Body of pancreas (tissue), 4 donors: Measurements from ENCODE around the gene DMRTA1. TPM values are rescaled to one million over a fixed set of nuclear protein-coding genes. Genes with fewer than 3 reads are reported as not detected.

Experiments used
- ATAC-seq: fragments of 150-250 bp; one replicate; pipeline ENCODE4 v1.9.1; 2016
- DNase-seq, 4 donors: peaks; one replicate each; pipeline ENCODE4 v3.0.0-alpha.2; 2019
- H3K27ac ChIP-seq, 4 donors: fragments of 200-600 bp; sonication (generic); 1 replicate in 3 of 4; 2 replicates in 1 of 4; pipeline versions ENCODE4 v1.5.1 to v1.6.1; 2016 to 2019; ENCODE audit warnings: mild to moderate bottlenecking in 1 of 4, mixed read lengths in 1 of 4, moderate library complexity in 1 of 4
- H3K27me3 ChIP-seq, 2 donors: fragments of 200-600 bp; sonication (generic); one replicate each; pipeline ENCODE4 v1.6.0; 2016; ENCODE audit warnings: mild to moderate bottlenecking in 1 of 2
- H3K36me3 ChIP-seq, 2 donors: fragments of 200-600 bp; sonication (generic); replicated peaks in 1 of 2; 2 replicates each; pipeline ENCODE4 v1.5.1; 2016; ENCODE audit warnings: low read depth in 2 of 2; ENCODE audit not compliant: insufficient read depth in 1 of 2
- H3K4me1 ChIP-seq: fragments of 200-600 bp; sonication (generic); one replicate; pipeline ENCODE4 v1.6.0; 2016
- H3K4me3 ChIP-seq, 2 donors: fragments of 200-600 bp; sonication (generic); 1 replicate in 1 of 2; 2 replicates in 1 of 2; pipeline ENCODE4 v1.5.1; 2016 to 2019
- H3K9me3 ChIP-seq, 3 donors: fragments of 200-600 bp; sonication (generic); 1 replicate in 2 of 3; 2 replicates in 1 of 3; pipeline ENCODE4 v1.5.1; 2016
- CTCF ChIP-seq, 7 experiments: fragments of 450-650 bp in 4 of 7; fragments of 200-600 bp in 3 of 7; sonication (generic) in 3 of 7; IDR thresholded peaks; one replicate each; pipeline ENCODE4 v1.5.1; 2016 to 2019; ENCODE audit warnings: antibody characterized with exemption in 7 of 7
- POLR2A ChIP-seq, 3 donors: fragments of 450-650 bp; IDR thresholded peaks; one replicate each; pipeline ENCODE4 v1.6.1; 2016; ENCODE audit warnings: antibody characterized with exemption in 3 of 3, mild to moderate bottlenecking in 2 of 3
- WGBS, 2 donors: methylation state at CpG; one replicate each; pipeline ENCODE4 v1.1.5; 2017; 5-methylcytosine and 5-hydroxymethylcytosine counted together
- intact Hi-C: fragments of 100-400 bp; cut with DNase I; formaldehyde crosslinking; loops from one replicate; pipeline ENCODE4 v1.15.1; 2023
- total RNA-seq, 2 donors: library from RNA; depleted of rRNA; stranded (reverse); fragments of >200 nt; gene quantifications; one replicate each; pipeline ENCODE4 v1.1.0, GENCODE V29; 2016

Gene DMRTA1
- total RNA-seq, 2 donors from 2014 or later = 3.3 to 4.4 TPM

GRCh38 chr9:22454016-22454415, 7.4 kb downstream of the DMRTA1 start:
- H3K4me3 ChIP-seq = no peak overlapping the region
- H3K9me3 ChIP-seq = no peaks in the 10 kb centered on the region
- peaks cover 11% of the 10 kb centered on the region for H3K4me1 ChIP-seq
- no peaks in the 10 kb centered on the region for H3K27me3 ChIP-seq
- 0 to 33% methylated on average over 1 of the region's 1 CpG for WGBS, 2 donors
- intact Hi-C loops = loop anchor here (10.0 kb wide), 2 partner anchors 149 to 209 kb away; no protein-coding TSS in a partner anchor
- H3K36me3 ChIP-seq = peaks cover 0 to 2% of the 10 kb centered on the region in 2 donors
- DNase-seq (no peak), ATAC-seq (no peak)
- no peak overlapping the region for H3K27ac ChIP-seq
- TF ChIP-seq CTCF (IDR thresholded peaks at IDR 0.05) (no peak), POLR2A (IDR thresholded peaks at IDR 0.05) (no peak)

GRCh38 chr9:22455181-22455580, 8.6 kb downstream of the DMRTA1 start:
- Histone ChIP-seq H3K4me3 (no peak overlapping the region), H3K4me1 (peaks cover under 1% of the 10 kb centered on the region), H3K36me3 (peaks cover 0 to 2% of the 10 kb centered on the region in 2 donors), H3K27ac (no peak overlapping the region), H3K9me3 (no peaks in the 10 kb centered on the region), H3K27me3 (no peaks in the 10 kb centered on the region)
- WGBS, 2 donors = 42 to 51% methylated on average over 4 of the region's 4 CpGs
- DNase-seq (no peak), ATAC-seq (no peak)
- intact Hi-C loops = loop anchor here (10.0 kb wide), 2 partner anchors 150 to 210 kb away; no protein-coding TSS in a partner anchor
- no peak for TF ChIP-seq CTCF (IDR thresholded peaks at IDR 0.05)
- TF ChIP-seq POLR2A (IDR thresholded peaks at IDR 0.05) = no peak

- Histone ChIP-seq H3K4me1 (no peaks in the 10 kb centered on the region), H3K4me3 (no peak overlapping the region), H3K27me3 (no peaks in the 10 kb centered on the region), H3K27ac (no peak overlapping the region), H3K36me3 (no peaks in the 10 kb centered on the region), H3K9me3 (no peaks in the 10 kb centered on the region)
- intact Hi-C loops = loop anchor here (10.0 kb wide), 2 partner anchors 153 to 213 kb away; no protein-coding TSS in a partner anchor
- ATAC-seq = no peak
- 75 to 80% methylated on average over 1 of the region's 1 CpG for WGBS, 2 donors
- peak in 3 of 4 donors; percentile 11 to 49 (median 22) for DNase-seq
- TF ChIP-seq POLR2A (IDR thresholded peaks at IDR 0.05) (no peak), CTCF (IDR thresholded peaks at IDR 0.05) (peak in 2 of 7 experiments; percentile 18 to 34)
Observed at GRCh38 chr9:22457448-22457847, 10.8 kb downstream of the DMRTA1 start.

DNA sequence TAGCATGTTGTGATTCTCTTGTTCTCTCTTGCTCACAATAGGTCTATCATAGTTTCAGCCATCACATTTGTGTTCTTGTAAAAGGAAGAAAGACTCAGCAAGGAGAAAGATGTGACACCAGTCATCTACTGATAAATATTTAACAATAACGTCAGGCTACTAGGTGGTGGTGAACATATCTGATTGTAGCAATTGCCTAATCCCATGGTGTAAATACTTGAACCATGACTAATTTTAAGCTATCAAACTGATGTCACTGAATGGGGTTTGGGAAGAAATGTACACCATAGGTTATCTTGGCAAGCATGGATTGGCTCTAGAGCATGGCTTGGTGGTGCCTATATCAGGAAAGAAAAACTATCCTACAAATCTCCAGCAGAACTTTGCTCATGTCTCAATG, 16.6 kb downstream of the DMRTA1 start:
- DNase-seq = no peak
- Histone ChIP-seq H3K27ac (no peak overlapping the region), H3K9me3 (no peaks in the 10 kb centered on the region), H3K36me3 (no peaks in the 10 kb centered on the region), H3K27me3 (no peaks in the 10 kb centered on the region), H3K4me1 (no peaks in the 10 kb centered on the region), H3K4me3 (no peak overlapping the region)
- TF ChIP-seq CTCF (IDR thresholded peaks at IDR 0.05) (no peak), POLR2A (IDR thresholded peaks at IDR 0.05) (no peak)
- no peak for ATAC-seq
- intact Hi-C loops = no loop called here
- WGBS, 2 donors = 40 to 50% methylated on average over 1 of the region's 1 CpG

GRCh38 chr9:22469928-22470544, 23.4 kb downstream of the DMRTA1 start:
- ATAC-seq = peak; percentile 59
- Histone ChIP-seq H3K4me1 (no peaks in the 10 kb centered on the region), H3K9me3 (no peaks in the 10 kb centered on the region), H3K27me3 (no peaks in the 10 kb centered on the region), H3K36me3 (no peaks in the 10 kb centered on the region), H3K27ac (no peak overlapping the region), H3K4me3 (no peak overlapping the region)
- TF ChIP-seq POLR2A (IDR thresholded peaks at IDR 0.05) (no peak), CTCF (IDR thresholded peaks at IDR 0.05) (peak; percentile 28 to 62 (median 47))
- 4 to 6% methylated on average over 8 of the region's 8 CpGs for WGBS, 2 donors
- intact Hi-C loops = no loop called here
- DNase-seq = peak in 2 of 4 donors; percentile 16 to 27
